Astrocyte (in vitro differentiated cells and primary cell): Measurements from ENCODE around the gene DNAH2.

Experiments
- EZH2 ChIP-seq: IDR thresholded peaks from 2 replicates; pipeline ENCODE4 v1.6.1; 2012; ENCODE audit warnings: mild to moderate bottlenecking, low read length, inconsistent platforms; ENCODE audit not compliant: insufficient read depth
- TF ChIP-seq, protein P1 (sequence below): IDR thresholded peaks from 2 replicates; pipeline ENCODE4 v1.5.1; 2011; ENCODE audit warnings: low read depth, mild to moderate bottlenecking, inconsistent platforms, low read length, moderate library complexity; ENCODE audit not compliant: insufficient read depth

DNA sequence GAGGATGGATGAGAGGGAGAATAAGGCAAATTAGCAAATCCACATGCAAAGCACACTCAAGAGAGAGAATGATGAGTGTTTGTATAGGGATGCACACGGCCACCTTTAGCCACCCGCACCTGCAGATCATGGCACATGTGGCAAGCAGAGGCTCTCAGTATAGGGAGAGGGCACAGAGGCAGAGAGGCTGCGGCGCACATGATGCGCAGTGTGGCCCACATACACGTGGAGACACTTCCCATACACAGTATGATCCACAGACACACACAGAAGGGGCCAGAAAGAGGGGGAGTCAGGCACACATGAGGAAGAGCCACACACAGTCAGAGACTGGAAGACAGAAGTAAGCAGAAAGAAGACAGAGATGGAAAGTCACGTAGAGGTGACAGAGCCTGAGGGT is 164.5 kb downstream of the DNAH2 start:
- TF ChIP-seq, protein P1, sequence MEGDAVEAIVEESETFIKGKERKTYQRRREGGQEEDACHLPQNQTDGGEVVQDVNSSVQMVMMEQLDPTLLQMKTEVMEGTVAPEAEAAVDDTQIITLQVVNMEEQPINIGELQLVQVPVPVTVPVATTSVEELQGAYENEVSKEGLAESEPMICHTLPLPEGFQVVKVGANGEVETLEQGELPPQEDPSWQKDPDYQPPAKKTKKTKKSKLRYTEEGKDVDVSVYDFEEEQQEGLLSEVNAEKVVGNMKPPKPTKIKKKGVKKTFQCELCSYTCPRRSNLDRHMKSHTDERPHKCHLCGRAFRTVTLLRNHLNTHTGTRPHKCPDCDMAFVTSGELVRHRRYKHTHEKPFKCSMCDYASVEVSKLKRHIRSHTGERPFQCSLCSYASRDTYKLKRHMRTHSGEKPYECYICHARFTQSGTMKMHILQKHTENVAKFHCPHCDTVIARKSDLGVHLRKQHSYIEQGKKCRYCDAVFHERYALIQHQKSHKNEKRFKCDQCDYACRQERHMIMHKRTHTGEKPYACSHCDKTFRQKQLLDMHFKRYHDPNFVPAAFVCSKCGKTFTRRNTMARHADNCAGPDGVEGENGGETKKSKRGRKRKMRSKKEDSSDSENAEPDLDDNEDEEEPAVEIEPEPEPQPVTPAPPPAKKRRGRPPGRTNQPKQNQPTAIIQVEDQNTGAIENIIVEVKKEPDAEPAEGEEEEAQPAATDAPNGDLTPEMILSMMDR = no peak
- TF ChIP-seq EZH2 = no peak
